HG03521 (cell line): ENCODE results near the gene ACADS.

Experiments
- ATAC-seq: cut with Tn5 transposase; IDR thresholded peaks from one replicate; pipeline ENCODE4 v1.9.1; 2021; ENCODE audit warnings: mild to moderate bottlenecking, moderate library complexity; ENCODE audit not compliant: unreplicated experiment

Gene ACADS

DNA sequence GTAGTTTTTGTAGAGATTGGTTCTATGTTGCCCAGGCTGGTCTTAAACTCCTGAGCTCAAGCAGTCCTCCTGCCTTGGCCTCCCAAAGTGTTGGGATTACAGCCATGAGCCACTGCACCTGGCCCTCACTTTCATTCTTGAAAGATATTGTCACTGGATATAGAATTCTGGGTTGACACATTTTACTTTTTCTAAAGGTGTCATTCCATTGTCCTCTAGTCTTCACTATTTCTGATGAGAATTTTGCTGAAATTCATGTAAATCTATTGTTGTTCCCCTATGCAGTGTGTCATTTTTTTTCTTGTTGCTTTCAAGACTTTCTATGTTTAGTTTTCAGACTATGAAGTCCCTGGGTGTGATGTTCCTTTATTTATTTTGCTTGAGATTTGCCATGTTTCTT, 29.2 kb downstream of the ACADS start:
- no peak for ATAC-seq

DNA sequence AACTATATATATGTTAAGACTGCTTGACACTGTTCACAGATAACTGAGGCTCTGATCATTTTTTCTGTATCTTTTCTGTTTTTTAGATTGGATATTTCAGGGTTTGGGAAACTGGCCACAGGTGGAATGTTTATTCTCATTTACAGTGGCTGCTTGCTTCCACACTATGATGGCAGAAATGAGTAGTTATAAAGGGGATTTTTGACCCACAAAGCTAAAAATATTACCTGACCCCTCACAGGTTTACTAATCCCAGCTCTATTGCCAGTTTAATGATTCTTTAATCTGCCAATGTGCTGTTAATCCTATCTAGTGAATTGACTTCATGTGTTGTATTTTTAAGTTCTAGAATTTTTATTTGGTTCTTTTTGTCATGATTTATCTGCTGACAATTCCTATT, 29.6 kb downstream of the ACADS start:
- ATAC-seq, result no peak

DNA sequence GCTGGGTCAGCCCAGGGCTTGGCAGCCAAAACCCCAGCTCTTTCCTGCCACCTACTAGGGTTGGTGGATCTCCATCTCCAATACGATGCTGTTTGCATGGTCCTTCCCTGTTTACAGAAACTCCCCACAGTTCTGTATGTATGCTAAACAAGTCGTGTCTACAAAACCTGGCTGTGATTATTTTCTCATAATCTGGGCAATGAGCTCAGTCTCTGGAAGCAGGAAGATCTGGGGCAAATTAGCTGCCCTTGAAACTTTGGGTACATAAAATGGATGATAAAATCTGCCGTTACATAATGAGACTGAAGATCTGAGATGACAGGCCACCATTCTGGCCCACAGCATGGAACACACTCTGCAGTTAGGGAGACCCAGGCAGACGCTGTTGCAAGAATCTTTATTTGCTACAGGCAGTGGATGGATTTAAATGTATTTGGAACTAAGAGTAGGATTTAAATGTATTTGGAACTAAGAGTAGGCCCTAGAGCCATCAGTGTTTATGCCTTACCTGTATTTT, 31.7 kb downstream of the ACADS start:
- ATAC-seq, result no peak

DNA sequence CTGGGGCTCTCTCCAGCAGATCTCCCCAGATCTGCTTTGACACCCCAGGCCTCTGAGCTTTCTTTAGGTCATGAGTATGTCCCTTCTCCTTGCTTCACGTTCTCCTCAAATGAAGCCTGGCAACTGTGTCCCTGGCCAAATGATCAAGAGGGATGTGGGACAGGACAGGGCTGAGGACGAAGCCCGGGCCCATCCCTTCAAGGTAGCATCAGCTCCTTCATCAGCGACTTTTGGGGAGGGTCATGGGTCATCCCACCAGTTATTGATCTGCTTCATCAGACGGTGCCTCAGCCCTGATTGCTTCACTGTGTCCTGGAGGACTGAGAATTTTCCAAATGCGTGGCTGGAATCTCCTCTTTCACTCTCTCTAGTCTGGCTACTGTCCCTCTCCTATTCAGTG, 32.3 kb downstream of the ACADS start:
- ATAC-seq, result no peak

DNA sequence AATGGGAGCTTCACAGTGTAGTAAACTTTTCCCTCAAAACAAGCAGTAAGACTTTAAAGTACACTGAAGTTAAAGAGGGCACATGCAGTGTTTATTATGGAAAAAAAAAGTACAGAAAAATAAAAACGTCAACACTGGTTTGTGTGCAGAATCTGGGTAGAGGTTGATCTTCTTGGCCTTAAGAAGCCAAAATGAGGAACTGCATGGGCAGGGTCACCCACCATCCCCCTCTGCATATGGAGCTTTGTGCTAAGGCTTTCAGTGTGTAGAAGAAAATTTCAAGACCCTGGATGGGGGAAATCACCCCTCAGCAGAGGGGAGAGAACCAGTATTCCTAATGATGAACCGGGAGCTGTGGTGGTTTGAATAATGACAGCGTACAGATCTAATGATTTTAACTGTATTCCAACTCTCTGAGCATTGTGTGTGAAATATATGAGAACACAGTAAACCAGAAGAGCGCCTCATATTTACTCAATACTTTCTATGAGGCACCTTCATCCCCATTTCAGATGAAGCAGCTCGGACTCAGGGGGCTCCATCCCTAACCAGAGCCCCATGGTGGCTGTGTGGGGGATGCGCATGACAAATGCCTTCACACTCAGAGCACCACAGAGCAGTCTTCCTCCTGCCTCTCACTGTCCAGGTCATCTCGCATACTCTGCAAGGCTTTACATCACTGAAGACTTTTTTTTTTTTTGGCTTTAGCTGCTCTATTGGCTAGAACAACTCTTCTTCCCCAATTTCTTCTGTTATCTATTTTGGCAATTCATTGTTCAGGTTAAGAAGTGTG, 33.4 kb downstream of the ACADS start:
- ATAC-seq, result no peak

DNA sequence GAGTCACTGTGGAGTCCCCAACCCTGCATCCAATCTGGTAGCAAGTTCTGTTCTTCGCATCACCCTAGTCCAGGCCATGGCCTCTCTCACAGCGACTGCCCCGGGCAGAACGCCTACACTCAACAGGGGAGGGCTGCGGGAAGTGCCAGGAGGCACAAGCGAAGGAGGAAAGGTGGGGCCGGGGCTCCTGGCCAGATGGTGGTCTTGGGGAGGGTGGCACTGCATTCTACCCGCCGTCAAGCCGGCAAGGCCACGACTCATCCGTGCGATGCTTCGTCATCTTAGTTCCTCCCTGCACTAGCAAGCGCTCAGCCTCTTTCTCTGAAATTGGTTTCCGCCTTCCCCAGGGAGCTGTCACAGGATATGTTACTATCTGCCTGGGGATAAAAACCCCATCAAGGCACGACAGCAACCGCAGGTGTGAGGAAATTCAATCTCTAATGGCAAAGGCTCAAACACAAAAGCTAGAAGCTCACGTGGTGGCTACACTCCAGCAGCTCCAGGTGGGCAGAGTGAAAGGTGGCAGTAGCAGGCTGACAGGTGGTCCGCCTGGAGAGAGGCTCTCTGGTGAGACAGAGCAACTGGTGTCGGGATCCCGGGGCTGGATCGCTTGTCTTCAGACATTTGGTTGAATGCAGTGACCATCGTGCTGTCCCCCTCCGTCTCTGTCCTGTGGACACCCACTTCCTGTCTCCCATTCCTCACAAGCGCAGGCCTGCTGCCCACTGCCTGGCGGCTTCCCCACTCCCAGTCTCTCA, 34.1 kb downstream of the ACADS start:
- ATAC-seq, result no peak

DNA sequence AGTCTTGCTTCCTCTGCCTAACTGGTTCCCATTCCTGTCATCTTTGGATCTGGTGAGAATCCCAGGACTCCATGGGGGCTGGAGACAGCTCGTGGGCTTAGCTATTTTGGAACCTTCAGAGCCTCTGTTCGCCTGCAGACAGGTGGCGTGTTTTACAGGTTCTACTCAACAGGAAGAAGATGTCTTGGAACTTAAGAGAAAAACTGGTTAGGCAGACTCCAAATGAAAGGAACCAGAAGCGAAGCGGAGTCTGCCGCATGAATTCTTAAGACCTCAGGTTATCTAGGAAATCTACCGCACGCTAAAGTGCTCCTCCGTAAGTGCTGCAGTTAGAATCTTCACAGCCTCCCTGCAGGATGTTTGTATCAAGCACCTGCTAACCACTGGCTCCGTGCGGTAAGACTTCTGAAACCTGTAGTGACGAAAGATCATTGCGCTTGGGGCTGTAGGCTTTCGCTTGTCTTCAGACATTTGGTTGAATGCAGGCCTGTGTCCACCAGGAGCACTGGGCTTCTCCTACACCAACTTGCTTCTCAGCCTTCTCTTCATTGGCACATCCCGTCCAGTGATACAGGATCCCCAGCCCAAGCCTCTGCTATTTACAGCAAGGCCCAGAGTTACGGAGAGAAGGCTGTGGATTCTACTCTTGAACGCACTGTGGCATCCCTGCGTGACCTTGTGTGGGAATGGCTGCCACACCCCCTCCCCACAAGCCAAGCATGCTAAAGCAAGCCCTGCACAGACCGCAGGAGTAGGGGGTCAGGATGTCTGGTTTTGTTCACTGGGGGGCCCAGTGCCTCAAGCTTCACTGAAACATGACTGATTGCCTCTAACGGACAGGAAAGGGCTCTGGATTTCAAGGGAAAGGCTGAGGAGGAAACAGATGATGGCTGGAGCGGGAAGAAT, 35.0 kb downstream of the ACADS start:
- ATAC-seq, result no peak

DNA sequence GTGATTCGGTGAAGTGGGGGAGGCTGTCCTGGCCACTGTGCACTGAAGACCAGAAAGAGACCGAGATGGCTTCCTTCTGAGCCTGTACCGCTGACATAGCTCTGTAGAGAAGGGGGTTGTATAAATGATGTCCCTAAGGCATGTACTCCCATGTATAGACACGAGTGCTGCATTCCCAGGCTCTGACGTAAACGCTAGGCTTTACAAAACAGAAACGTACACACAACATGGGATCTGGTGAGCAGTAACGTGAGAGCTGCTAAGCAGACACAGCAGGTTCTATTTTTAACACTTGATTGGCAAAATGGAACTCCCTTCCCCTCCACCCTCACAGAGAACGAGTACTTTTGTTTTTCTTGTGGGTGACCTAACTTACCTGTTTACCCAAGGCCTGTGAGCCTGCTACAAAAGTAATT, 35.9 kb downstream of the ACADS start:
- no peak for ATAC-seq

DNA sequence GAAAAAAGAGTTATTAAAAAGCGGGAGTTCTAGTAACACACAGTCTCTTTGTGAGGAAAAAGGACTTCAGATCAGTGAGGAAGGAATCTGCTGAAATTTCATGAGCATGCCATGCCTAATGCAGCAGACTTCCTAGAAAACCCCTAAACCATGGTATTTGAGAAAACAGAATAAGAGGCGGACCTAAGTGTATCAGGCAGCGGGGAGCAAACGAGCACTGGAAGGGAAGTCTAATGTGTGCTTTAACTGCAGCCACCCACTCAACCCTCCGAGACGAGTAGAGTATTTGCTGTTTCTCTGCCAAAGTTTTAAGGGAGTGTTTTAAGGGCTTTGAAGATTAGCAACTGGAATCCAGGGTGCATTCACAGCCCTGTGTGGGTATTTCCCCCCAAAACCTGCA, 36.5 kb downstream of the ACADS start:
- ATAC-seq, result no peak

DNA sequence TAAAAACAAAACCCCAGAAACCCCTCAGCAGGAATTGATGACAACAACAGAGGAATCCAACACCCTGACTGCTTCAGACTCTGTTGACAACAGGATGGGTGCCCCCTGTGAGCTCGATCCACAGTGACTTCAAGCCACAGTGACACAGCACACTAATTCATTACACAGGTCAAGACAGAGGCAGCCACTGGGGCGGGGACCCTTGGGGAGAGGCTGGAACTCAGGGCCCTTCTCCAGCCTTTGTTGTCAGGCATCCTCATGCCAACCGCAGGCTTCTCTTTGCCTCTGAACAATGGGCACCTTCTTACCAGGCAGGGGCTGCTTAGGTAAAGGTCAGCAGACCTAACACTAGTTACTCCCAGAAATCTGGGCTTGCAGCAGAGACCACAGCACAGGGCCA, 37.6 kb downstream of the ACADS start:
- ATAC-seq, result no peak

DNA sequence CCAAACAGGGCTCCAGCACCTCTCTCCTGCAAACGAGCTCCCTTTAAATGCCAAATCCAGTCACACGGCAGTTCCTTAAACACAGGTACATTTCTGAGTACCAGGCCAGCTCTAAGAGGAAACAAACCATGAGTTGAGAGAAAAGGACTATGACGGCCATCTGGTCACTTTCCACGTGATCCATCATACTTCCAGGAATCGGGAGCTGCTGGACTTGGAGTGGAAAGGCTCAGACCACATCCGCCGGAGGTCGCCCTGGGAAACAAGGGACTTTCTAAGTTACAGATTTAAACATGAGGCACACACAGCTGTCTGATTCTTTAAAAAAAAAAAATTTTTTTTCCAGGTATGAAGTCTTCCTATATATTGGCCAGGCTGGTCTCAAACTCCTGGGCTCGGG, 39.2 kb downstream of the ACADS start:
- ATAC-seq, result no peak

DNA sequence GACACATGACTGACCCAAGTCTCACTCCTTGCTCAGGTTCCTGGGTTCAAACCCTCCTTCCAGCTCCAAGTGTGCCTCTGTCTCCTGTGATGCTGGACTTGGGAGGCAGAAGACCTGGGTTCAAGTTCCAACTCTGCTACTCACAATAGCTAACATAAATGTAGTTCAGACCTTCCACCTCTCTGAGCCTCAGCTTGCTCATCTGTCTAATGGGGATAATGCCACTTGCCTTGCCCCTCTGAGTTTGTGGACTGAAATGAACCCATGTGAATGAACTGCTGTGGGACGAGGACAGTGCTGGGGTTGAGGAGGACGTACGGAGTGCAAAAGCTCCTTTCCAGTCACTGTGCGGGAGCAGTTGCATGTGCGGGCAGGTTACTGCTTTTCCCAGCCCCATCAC, 40.9 kb downstream of the ACADS start:
- no peak for ATAC-seq

DNA sequence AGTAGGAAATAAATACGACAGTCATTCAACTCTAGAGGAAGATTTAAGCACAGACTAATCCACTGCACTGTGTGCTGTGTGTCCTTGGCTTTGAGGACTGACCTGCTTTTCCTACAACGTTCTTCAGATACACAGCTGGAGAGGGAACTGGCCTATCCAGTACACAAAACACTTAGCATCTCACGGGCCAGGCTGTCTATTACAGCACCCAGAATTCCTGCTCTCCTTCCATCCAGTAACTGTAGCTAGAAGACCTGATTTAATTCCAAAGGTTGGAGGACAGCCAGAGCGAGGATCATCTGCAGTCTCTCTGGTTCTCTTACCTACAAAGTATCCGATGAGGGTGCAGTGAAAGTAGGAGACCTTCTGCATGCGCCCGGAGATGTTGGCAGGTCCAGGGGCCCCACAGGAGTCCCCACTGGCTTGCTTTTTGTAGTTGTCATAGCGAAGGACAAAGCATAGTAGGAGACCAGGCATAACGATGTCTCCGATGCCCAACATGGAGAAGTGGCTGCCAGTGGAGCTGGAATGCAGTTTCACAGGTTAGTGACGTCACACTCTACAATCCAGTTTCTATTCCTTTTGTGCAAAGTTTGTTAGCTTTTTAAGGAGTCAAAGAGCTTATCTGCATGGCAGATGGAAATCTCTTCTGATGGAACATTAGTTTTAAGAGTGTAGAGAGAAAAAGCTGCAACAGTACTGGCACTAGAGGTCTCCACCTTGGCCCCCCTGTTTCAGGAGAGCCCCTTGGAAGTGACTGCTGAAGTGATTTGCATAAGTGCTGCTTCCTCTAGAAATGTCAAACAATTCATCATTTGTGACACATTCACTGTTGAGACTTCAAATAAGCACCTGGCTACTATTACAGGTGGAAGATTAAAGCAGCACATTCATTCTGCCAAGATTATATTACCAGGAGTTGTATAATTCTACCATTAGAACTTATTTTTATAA, 41.7 kb downstream of the ACADS start:
- no peak for ATAC-seq

DNA sequence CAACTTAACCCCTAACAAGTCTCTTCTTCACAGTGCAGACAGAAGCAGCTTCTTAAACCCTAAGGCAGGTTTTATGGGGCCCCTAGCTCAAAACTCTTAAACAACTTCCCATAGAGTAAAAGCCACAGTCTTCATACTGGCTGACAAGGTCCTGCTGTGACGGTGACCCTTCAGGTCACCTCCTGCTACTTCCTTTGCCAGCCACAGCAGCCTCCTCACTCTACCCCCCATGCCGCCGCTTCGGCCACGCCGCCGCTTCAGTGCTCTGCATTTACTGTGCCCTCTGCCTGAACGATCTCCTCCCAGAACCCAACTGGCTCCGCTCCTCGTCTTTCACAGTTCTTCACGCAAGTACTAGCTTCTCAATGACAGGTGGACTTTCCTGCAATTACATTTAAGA, 45.5 kb downstream of the ACADS start:
- no peak for ATAC-seq

DNA sequence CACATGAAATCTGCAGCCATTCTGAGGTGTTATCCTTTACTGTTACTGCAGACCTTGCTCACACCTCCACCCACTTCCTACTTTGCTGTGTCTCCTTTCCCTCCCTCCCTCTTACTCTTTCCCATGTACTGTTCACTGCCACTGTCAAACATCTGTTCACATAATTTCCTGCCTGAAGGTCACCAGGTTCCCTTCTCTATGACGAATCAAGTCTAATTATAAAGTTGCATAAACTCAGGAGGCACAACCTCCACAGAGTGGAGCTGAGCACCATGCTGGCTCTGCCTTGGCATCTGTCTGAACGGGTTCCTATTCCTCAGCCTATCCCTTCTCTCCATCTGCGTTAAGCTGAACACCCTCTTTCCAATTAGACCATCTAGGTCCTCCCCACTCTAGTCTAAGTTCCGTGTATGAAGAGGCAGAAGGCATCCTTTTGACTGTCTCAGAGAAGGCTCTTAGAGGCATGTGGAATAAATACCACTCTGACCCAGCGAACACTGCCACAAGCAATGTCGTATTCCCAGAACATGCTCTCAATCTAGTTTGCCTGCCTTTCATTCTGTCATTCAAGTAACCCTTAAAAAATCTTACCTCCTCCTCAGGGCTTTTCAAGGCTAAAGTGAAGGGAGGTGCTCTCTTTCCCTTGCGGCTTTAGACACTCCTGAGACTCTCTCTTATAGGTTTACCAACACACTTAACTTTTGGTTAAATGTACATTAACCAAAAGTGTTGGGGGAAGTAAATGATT, 48.7 kb downstream of the ACADS start:
- ATAC-seq, result no peak

DNA sequence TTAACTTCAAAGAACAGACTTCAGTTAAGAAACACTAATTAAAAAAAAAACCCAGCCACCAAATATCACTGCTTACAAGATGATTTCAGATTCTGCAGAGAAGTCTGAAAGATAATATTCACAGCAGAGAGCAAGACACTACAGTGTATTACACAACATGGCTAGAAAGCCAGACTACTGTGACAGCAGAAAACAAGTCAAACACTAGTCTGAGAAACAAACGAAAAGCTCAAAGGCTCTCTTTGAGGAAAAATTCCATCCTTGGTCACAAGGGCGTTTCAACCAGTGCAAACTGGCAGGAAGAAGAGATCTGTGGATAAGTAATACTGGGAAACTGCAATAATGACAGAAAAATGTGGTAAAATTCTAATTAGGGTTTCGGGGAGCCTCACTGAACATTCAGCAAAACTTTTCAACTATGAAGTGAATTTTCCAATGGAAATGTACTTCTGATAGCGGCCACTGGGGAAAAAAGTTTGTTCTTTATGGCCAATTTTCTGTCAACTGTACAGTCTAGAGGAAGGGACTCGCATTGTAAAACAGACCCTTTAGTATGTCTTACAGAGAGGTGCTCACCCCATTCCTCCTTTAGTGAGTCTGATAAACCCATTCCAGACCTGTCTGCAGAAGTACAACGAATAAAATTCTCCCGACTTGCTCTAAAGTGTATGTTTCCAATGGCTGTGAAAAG, 50.4 kb downstream of the ACADS start:
- ATAC-seq, result no peak

DNA sequence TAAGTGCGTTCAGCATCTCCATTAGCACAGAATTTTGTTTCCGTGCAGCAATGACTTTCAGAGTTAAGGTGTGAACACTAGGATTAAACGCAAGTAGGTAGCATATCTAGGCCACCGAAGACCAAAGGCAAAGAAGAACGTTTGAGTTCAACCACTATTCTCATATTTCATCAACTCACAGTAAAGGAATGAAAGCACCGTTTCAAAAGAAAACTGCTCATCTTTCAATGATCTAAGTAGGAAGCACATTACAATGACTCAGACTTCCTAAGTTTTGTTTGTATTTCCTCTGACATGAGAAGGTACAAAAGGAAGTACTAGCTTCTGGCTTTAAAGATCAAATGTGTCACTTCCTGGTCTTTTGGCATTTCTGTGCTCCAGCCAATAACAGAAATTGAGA, 57.6 kb downstream of the ACADS start:
- no peak for ATAC-seq

DNA sequence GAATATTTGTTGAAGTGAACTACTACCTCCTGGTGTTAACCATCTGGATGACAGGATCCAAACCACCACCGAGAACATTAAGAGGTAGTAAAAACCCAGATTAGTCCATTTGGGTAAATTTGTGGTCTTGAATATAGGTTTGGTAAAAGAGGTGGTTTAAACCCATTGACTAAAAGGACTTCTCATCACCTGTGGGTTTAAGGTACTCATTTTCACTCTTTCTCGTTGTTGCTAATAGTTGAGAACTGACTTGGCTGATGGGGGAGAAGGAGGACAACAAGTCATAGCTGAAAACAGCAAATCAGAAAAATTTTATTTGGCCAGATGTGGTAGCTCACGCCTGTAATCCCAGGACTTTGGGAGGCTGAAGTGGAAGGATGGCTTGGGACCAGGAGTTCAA, 59.2 kb downstream of the ACADS start:
- ATAC-seq, result no peak

DNA sequence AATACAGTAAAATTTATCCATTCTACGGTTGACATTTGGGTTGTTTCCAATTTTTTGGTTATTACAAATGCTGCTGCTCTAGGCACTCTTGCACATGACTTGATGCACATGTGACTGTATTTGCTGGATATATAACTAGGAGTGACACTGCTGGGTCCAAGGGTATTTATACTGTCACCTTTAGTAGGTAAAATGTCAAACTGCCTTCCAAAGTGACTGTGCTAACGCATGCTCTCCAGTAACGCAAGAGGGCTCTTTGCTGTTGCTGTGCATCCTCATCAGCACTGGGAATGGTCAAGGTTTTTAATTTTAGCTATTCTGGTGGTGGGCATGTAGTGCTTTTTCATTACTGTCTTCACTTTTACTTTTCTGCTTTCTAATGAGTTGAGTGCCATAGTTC, 62.3 kb downstream of the ACADS start:
- ATAC-seq, result no peak
